CD4-positive, CD25-positive, alpha-beta regulatory T cell (primary cell): ENCODE measurements around the gene CHRNE. TPM values are rescaled to one million over a fixed set of nuclear protein-coding genes. Genes with fewer than 3 reads are reported as not detected.
"Not testable (repeated sequence)": the region's sequence is repeated elsewhere in the genome, so short reads cannot be mapped to it uniquely, and the experiment has no call there.

ENCODE experiments used
- ATAC-seq, 2 donors: fragments of 150-1000 bp; cut with Tn5 transposase; one replicate each; pipeline ENCODE4 v1.10.0; 2021; ENCODE audit warnings: low read depth in 2 of 2, moderate number of reproducible peaks in 2 of 2, moderate library complexity in 1 of 2
- DNase-seq, 3 donors: peaks; one replicate each; pipeline versions ENCODE4 v3.0.0 to v3.0.0-alpha.2; 2012 to 2022; ENCODE audit warnings: mixed read lengths in 1 of 3
- H3K27ac ChIP-seq: one replicate; pipeline ENCODE4 v1.7.0; 2013; ENCODE audit warnings: mild to moderate bottlenecking, low read length; ENCODE audit not compliant: insufficient read depth, poor library complexity, severe bottlenecking
- H3K27me3 ChIP-seq: one replicate; pipeline ENCODE4 v1.7.0; 2013; ENCODE audit warnings: low read length; ENCODE audit not compliant: control insufficient read depth, insufficient read depth
- H3K36me3 ChIP-seq: one replicate; pipeline ENCODE4 v1.7.0; 2013; ENCODE audit warnings: mild to moderate bottlenecking, low read length, moderate library complexity; ENCODE audit not compliant: control insufficient read depth, insufficient read depth
- H3K4me1 ChIP-seq: 2 replicates; pipeline ENCODE4 v1.7.0; 2013; ENCODE audit warnings: mild to moderate bottlenecking, low read length; ENCODE audit not compliant: insufficient read depth, control insufficient read depth, poor library complexity, severe bottlenecking
- H3K4me3 ChIP-seq: one replicate; pipeline ENCODE4 v1.7.0; 2013; ENCODE audit warnings: low read depth, mild to moderate bottlenecking, low read length, moderate library complexity
- H3K9me3 ChIP-seq, 2 experiments: 1 replicate in 1 of 2; 2 replicates in 1 of 2; pipeline ENCODE4 v1.7.0; 2013; ENCODE audit warnings: low read length in 2 of 2, mild to moderate bottlenecking in 1 of 2, moderate library complexity in 1 of 2; ENCODE audit not compliant: control insufficient read depth in 2 of 2
- H3K27ac Mint-ChIP-seq, 3 donors: one replicate each; pipeline ENCODE4 v1.8.0; 2020 to 2022; ENCODE audit warnings: mild to moderate bottlenecking in 3 of 3, mixed read lengths in 3 of 3, moderate library complexity in 2 of 3
- H3K27me3 Mint-ChIP-seq: one replicate; pipeline ENCODE4 v1.8.0; 2022; ENCODE audit warnings: mild to moderate bottlenecking, mixed read lengths
- H3K36me3 Mint-ChIP-seq: one replicate; pipeline ENCODE4 v1.8.0; 2020; ENCODE audit warnings: mixed read lengths
- H3K4me1 Mint-ChIP-seq, 4 donors: one replicate each; pipeline ENCODE4 v1.8.0; 2020 to 2022; ENCODE audit warnings: mixed read lengths in 4 of 4, mild to moderate bottlenecking in 1 of 4
- H3K4me3 Mint-ChIP-seq, 4 donors: one replicate each; pipeline ENCODE4 v1.8.0; 2020 to 2022; ENCODE audit warnings: mild to moderate bottlenecking in 4 of 4, mixed read lengths in 4 of 4, moderate library complexity in 3 of 4
- H3K9me3 Mint-ChIP-seq, 7 donors: one replicate each; pipeline ENCODE4 v1.8.0; 2020 to 2022; ENCODE audit warnings: mixed read lengths in 7 of 7, mild to moderate bottlenecking in 3 of 7, moderate library complexity in 2 of 7
- polyA plus RNA-seq, 4 donors: library from polyadenylated mRNA; unstranded; fragments of 300-500 nt; fragmentation: Illumina TruSeq; gene quantifications; one replicate each; pipeline ENCODE4 v1.2.3, GENCODE V29; 2021
- total RNA-seq: library from RNA; stranded (reverse); gene quantifications from one replicate; pipeline ENCODE4 v1.2.3, GENCODE V29; 2022

Gene CHRNE
- total and polyA plus RNA-seq, 5 donors from 2014 or later = 0.15 to 3.8 (median 0.25) TPM; not detected in 2

DNA sequence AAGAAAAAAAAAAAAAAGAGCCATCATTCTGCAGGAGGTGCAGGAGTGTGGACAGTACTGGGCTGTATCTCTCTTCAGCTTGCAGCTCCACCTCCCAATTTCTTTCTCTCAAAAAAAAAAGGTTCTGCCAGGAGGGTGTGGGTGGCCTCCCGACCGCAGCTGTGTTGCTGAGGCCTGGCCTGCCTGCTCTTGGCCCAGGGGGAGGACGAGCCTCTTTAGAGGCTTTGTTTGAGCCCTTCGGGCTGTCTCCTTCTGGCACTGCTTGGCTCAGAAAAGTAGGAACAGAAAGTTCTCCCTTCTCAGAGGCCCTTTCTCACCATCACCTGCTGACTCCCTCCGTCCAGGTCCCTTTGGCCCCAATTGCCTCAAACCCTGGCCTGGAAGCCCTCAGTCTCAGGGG lies 25.8 kb downstream of the CHRNE start:
- Mint-ChIP-seq H3K27ac (no peak overlapping the region), H3K9me3 (no peaks in the 10 kb centered on the region), H3K27me3 (no peaks in the 10 kb centered on the region), H3K4me1 (peaks cover 2 to 16% (median 10%) of the 10 kb centered on the region in 4 donors), H3K4me3 (no peak overlapping the region), H3K36me3 (peaks cover 5% of the 10 kb centered on the region)
- DNase-seq = no peak
- H3K27me3 ChIP-seq = no peaks in the 10 kb centered on the region
- H3K4me1 ChIP-seq = no peaks in the 10 kb centered on the region
- H3K9me3 ChIP-seq = no peaks in the 10 kb centered on the region
- ATAC-seq = no peak
- H3K36me3 ChIP-seq = peaks cover 22% of the 10 kb centered on the region
- no peak overlapping the region for H3K27ac ChIP-seq
- H3K4me3 ChIP-seq = no peak overlapping the region

DNA sequence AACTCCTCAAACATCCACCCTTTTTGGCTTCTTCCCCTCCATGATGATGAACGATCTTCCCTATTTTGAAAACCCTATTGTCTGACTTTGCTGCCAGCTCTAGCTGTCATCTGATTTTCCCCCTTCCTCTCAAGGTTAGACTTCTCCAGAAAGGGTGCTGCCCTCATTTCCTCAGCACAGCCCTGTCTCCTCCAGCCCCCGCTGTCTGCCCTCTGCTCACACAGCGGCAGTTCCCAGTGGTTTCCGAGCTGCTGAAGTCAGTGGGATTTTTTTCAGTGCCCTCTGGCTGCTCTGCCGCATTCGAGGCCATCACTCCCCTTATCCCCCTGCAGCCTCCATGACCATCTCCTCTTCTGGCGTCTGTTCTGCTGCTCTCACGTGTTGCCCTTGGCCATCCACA lies 30.1 kb downstream of the CHRNE start:
- no peaks in the 10 kb centered on the region for H3K27me3 Mint-ChIP-seq
- no peak overlapping the region for H3K27ac ChIP-seq
- no peaks in the 10 kb centered on the region for H3K27me3 ChIP-seq

DNA sequence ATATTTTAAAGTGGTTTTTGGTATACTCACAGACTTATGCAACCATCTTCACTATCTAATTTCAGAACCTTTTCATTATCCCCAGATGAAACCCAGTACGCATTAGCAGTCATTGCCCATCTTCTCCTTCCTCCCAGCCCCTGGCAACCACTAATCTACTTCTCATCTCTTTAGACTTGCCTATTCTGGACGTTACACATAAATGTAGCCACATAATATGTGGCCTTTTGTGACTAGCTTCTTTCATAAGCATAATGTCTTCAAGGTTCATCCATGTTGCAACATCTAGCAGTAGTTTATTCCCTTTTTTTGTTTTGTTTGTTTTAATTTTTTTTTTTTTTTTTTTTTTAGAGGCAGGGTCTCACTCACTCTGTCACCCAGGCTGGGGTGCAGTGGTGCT lies 32.0 kb downstream of the CHRNE start:
- no peak overlapping the region for H3K27ac ChIP-seq
- H3K4me3 Mint-ChIP-seq = no peak overlapping the region
- H3K9me3 ChIP-seq = no peaks in the 10 kb centered on the region
- ATAC-seq = no peak
- no peaks in the 10 kb centered on the region for H3K27me3 ChIP-seq
- H3K4me3 ChIP-seq = no peak overlapping the region
- H3K4me1 ChIP-seq = no peaks in the 10 kb centered on the region
- H3K36me3 ChIP-seq = peaks cover 9% of the 10 kb centered on the region
- peak overlapping the region in 1 of 3 donors; percentile 34 for H3K27ac Mint-ChIP-seq
- no peaks in the 10 kb centered on the region for H3K9me3 Mint-ChIP-seq
- H3K4me1 Mint-ChIP-seq = peaks cover 6 to 18% (median 11%) of the 10 kb centered on the region in 4 donors
- no peak for DNase-seq
- H3K27me3 Mint-ChIP-seq = no peaks in the 10 kb centered on the region
- peaks cover 9% of the 10 kb centered on the region for H3K36me3 Mint-ChIP-seq

More for the DNA sequence above, 30.1 kb downstream of the CHRNE start:
- Histone ChIP-seq H3K4me3 (no peak overlapping the region), H3K9me3 (no peaks in the 10 kb centered on the region), H3K4me1 (no peaks in the 10 kb centered on the region), H3K36me3 (peaks cover 9% of the 10 kb centered on the region)
- no peak for DNase-seq
- H3K4me3 Mint-ChIP-seq = no peak overlapping the region
- H3K4me1 Mint-ChIP-seq = peaks cover 6 to 18% (median 13%) of the 10 kb centered on the region in 4 donors
- peaks cover 9% of the 10 kb centered on the region for H3K36me3 Mint-ChIP-seq
- no peak for ATAC-seq
- H3K9me3 Mint-ChIP-seq = no peaks in the 10 kb centered on the region
- peak overlapping the region; percentile 15 to 63 (median 52) for H3K27ac Mint-ChIP-seq

DNA sequence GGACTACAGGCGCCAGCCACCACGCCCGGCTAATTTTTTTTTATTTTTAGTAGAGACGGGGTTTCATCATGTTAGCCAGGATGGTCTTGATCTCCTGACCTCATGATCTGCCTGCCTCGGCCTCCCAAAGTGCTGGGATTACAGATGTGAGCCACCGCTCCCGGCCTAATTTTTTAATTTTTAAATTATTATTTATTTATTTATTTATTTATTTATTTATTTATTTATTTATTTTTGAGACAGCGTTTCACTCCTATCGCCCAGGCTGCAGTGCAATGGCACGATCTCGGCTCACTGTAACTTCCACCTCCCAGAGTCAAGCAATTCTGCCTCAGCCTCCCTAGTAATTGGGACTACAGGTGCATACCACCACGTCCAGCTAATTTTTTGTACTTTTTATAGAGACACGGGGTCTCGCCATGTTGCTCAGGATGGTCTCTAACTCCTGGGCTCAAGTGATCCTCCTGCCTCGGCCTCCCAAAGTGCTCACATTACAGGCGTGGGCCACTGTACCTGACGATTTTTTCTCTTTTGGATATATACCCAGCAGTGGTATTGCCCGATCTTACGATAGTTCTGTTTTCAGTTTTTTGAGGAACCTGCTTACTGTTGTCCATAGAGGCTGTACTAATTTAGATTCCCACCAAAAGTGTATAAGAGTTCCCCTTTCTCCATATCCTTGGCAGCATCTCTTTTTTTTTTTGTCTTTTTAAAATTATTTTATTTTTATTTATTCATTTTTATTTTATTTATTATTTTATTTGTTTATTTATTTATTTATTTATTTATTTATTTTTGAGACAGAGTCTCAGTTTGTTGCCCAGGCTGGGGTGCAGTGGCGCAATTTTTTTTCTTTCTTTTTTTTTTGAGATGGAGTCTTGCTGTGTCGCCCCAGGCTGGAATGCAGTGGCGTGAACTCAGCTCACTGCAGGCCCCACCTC lies 33.6 kb downstream of the CHRNE start:
- H3K4me1 ChIP-seq, H3K4me3 Mint-ChIP-seq, H3K36me3 Mint-ChIP-seq, H3K27ac ChIP-seq, ATAC-seq, H3K9me3 Mint-ChIP-seq, H3K27ac Mint-ChIP-seq, DNase-seq, H3K4me3 ChIP-seq, H3K27me3 Mint-ChIP-seq, H3K27me3 ChIP-seq, H3K36me3 ChIP-seq, H3K9me3 ChIP-seq: not testable (repeated sequence)
- peaks cover 5 to 19% (median 11%) of the 10 kb centered on the region in 4 donors for H3K4me1 Mint-ChIP-seq

DNA sequence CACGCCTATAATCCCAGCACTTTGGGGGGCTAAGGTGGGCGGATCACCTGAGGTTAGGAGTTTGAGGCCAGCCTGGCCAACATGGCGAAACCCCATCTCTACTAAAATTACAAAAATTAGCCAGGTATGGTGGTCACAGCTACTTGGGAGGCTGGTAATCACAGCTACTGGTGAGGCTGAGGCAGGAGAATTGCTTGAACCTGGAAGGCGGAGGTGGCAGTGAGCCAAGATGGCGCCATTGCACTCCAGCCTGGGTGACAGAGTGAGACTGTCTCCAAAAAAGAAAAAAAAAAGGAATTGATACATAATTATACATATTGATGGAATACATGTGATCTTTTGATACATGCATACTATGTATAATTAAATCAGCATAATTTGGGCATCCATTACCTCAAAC lies 35.4 kb downstream of the CHRNE start:
- H3K9me3 Mint-ChIP-seq, H3K36me3 ChIP-seq, H3K36me3 Mint-ChIP-seq, H3K4me3 Mint-ChIP-seq, H3K27ac ChIP-seq, H3K27me3 ChIP-seq, DNase-seq, ATAC-seq, H3K27ac Mint-ChIP-seq, H3K4me1 ChIP-seq, H3K9me3 ChIP-seq, H3K27me3 Mint-ChIP-seq, H3K4me3 ChIP-seq: not testable (repeated sequence)
- H3K4me1 Mint-ChIP-seq = peaks cover 4 to 15% (median 7%) of the 10 kb centered on the region in 4 donors

- ATAC-seq = no peak
- Mint-ChIP-seq H3K9me3 (peaks cover 0 to 2% (median 0%) of the 10 kb centered on the region in 7 donors), H3K27me3 (no peaks in the 10 kb centered on the region), H3K4me3 (no peak overlapping the region), H3K36me3 (peaks cover 8% of the 10 kb centered on the region), H3K4me1 (peaks cover 4 to 23% (median 9%) of the 10 kb centered on the region in 4 donors), H3K27ac (peak overlapping the region in 1 of 3 donors; percentile 79)
- Histone ChIP-seq H3K9me3 (no peaks in the 10 kb centered on the region), H3K4me1 (no peaks in the 10 kb centered on the region), H3K4me3 (no peak overlapping the region), H3K27me3 (no peaks in the 10 kb centered on the region), H3K36me3 (peaks cover 17% of the 10 kb centered on the region), H3K27ac (no peak overlapping the region)
- DNase-seq = no peak
These were observed 39.6 kb downstream of the CHRNE start for GRCh38 chr17:4863321-4863720.

DNA sequence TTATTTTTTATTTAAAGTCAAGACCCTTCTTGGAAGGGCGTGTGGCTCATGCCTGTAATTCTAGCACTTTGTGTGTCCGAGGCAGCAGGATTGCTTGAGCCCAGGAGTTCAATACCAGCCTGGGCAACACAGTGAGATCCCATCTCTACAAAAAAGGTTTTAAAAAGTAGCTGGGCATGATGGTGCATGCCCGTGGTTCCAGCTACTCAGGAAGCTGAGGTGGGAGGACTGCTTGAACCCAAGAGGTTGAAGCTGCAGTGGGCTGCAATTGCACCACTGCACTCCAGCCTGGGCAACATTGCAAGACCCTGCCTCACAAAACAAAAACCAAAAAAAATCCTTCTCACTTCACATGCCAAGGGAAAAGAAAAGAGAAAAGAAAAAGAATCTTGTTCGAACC lies 40.2 kb downstream of the CHRNE start:
- H3K27me3 Mint-ChIP-seq = no peaks in the 10 kb centered on the region
- DNase-seq (no peak), ATAC-seq (no peak)
- no peak overlapping the region for H3K4me3 Mint-ChIP-seq
- Histone ChIP-seq H3K4me1 (no peaks in the 10 kb centered on the region), H3K9me3 (no peaks in the 10 kb centered on the region), H3K36me3 (peaks cover 17% of the 10 kb centered on the region), H3K27me3 (no peaks in the 10 kb centered on the region), H3K4me3 (no peak overlapping the region), H3K27ac (no peak overlapping the region)
- H3K9me3 Mint-ChIP-seq = peaks cover 0 to 2% (median 0%) of the 10 kb centered on the region in 7 donors
- no peak overlapping the region for H3K27ac Mint-ChIP-seq
- H3K36me3 Mint-ChIP-seq = peaks cover 8% of the 10 kb centered on the region
- peaks cover 4 to 25% (median 11%) of the 10 kb centered on the region in 4 donors for H3K4me1 Mint-ChIP-seq

- ATAC-seq = no peak
- peaks cover 17% of the 10 kb centered on the region for H3K36me3 Mint-ChIP-seq
These were observed 41.8 kb downstream of the CHRNE start for GRCh38 chr17:4861052-4861451.

More at GRCh38 chr17:4861052-4861451, 41.8 kb downstream of the CHRNE start:
- no peaks in the 10 kb centered on the region for H3K4me1 ChIP-seq
- H3K27ac Mint-ChIP-seq = no peak overlapping the region
- no peak overlapping the region for H3K4me3 ChIP-seq
- H3K27ac ChIP-seq = no peak overlapping the region
- H3K9me3 Mint-ChIP-seq = peaks cover 0 to 2% (median 0%) of the 10 kb centered on the region in 7 donors
- H3K27me3 ChIP-seq = no peaks in the 10 kb centered on the region
- peaks cover 10 to 40% (median 16%) of the 10 kb centered on the region in 4 donors for H3K4me1 Mint-ChIP-seq
- H3K36me3 ChIP-seq = peaks cover 24% of the 10 kb centered on the region
- DNase-seq = no peak
- H3K9me3 ChIP-seq = no peaks in the 10 kb centered on the region
- H3K27me3 Mint-ChIP-seq = no peaks in the 10 kb centered on the region
- H3K4me3 Mint-ChIP-seq = no peak overlapping the region
